RKO (cell line): ENCODE data around the gene CRHBP.
A peak's percentile ranks its signal among the peaks of the same experiment; 100 is the strongest.
"Not testable (repeated sequence)": the region's sequence is repeated elsewhere in the genome, so short reads cannot be mapped to it uniquely, and the experiment has no call there.

Experiments used
- DNase-seq: peaks from one replicate; pipeline ENCODE4 v3.0.0-alpha.2; 2016; ENCODE audit warnings: low spot score

Gene CRHBP

GRCh38 chr5:76958991-76959767, 6.3 kb downstream of the CRHBP start:
- DNase-seq = peak; percentile 58

GRCh38 chr5:76960004-76960625, 7.3 kb downstream of the CRHBP start:
- DNase-seq = no peak

- no peak for DNase-seq
Measured at GRCh38 chr5:76964060-76964459, 11.2 kb downstream of the CRHBP start.

GRCh38 chr5:76971511-76971910, 18.7 kb downstream of the CRHBP start:
- no peak for DNase-seq

- no peak for DNase-seq
Measured at GRCh38 chr5:76972689-76973088, 19.8 kb downstream of the CRHBP start.

GRCh38 chr5:76974785-76975184, 21.9 kb downstream of the CRHBP start:
- DNase-seq = no peak

- no peak for DNase-seq
Measured at GRCh38 chr5:76978869-76979268, 26.0 kb downstream of the CRHBP start.

DNA sequence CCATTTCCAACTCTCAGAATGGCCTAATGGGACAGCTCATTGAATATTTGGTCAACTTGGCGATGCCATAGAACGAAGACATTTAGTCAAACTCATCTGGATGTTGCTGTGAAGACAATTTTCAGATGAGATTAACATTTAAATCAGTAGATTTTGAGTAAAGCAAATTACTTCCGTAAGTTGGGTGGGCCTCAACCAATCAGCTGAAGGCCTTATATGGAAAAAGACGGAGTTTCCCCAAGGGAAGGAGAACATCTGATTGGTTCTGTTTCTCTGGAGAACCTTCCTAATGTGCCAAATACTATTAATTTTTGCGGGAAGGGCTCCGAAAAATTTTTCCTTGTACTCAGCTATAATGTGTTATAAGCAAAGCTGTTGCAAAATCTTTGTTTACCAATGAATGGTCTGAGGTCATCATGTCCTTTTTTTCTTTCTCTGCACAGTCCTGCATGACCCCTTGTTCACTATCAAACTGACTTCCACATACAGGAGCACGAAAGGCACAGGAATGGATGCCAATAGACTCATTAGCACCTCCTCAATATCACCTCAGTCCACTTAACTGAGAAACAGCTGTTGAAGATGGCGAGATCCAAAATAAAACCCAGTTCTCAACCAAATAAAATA, 27.8 kb downstream of the CRHBP start:
- DNase-seq = no peak

GRCh38 chr5:76982450-76982849, 29.6 kb downstream of the CRHBP start:
- DNase-seq = no peak

GRCh38 chr5:76983468-76983867, 30.6 kb downstream of the CRHBP start:
- no peak for DNase-seq

- no peak for DNase-seq
Measured at GRCh38 chr5:76986825-76987526, 34.1 kb downstream of the CRHBP start.

- no peak for DNase-seq
Measured at GRCh38 chr5:76990899-76991459, 38.1 kb downstream of the CRHBP start.

DNA sequence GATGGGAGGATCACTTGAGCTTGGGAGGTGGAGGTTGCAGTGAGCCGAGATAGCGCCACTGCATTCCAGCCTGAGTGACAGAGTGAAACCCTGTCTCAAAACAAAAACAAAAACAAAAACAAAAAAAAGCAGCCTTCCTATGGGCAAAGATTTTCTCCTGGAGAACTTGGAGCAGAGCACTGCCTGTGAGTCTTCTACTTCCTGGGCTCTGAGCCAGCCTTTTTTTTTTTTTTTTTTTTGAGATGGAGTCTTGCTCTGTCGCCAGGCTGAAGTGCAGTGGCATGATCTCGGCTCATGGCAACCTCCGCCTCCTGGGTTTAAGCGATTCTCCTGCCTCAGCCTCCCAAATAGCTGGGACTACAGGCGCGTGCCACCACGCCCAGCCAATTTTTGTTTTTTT, 40.6 kb downstream of the CRHBP start:
- not testable (repeated sequence) for DNase-seq

- no peak for DNase-seq
Measured at GRCh38 chr5:76994337-76994736, 41.5 kb downstream of the CRHBP start.

DNA sequence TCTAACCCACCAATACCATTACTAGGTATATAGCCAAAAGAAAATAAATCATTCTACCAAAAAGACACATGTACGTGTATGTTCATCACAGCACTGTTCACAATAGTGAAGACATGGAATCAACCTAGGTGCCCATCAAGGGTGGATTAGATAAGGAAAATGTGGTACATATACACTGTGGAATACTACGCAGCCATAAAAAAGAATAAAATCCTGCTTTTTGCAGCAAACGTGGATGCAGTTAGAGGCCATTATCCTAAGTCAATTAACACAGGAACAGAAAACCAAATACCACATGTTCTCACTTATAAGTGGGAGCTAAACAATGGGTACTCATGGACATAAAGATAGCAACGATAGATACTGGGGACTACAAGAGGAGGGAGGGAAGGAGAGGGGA, 45.4 kb downstream of the CRHBP start:
- not testable (repeated sequence) for DNase-seq

- DNase-seq = peak; percentile 58
Measured at GRCh38 chr5:76999451-76999850, 46.6 kb downstream of the CRHBP start.

DNA sequence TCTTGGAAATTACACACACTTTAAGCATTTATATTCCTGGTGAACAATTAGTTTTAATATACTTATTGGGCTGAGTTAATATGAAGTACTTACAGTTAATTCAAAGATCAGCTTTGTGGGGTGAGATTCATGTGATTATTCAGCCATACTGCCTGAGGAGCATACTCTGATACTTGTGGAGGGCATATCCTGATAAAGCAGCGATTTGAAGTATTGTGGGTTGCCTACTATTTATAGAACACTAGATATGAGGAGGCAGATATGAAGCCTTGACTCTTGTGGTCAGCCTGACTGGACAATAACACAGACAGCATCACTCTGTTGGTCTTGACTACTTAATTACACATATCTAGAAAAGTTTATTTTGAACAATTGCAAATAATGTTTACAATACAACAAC, 50.4 kb downstream of the CRHBP start:
- no peak for DNase-seq

- no peak for DNase-seq
Measured at GRCh38 chr5:77006124-77006523, 53.3 kb downstream of the CRHBP start.

- no peak for DNase-seq
Measured at GRCh38 chr5:77008413-77008812, 55.6 kb downstream of the CRHBP start.

DNA sequence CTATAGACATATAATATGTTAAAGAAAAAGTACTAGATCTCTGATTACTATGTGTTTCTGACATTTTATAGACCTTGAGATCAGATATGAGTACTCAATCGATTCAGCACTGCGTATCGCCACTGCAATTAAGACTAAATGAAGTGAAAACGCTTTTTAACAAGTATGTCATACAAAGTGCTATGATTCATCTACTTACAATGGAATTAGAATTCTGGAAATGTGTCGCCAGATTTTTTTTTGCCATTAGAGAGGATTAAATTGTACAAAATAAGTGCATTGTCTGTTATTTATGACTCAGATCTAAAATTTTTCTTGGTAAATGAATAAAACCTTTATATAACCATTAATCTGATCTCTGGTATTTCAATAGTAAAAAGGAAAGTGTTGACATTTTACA, 57.4 kb downstream of the CRHBP start:
- DNase-seq = no peak

DNA sequence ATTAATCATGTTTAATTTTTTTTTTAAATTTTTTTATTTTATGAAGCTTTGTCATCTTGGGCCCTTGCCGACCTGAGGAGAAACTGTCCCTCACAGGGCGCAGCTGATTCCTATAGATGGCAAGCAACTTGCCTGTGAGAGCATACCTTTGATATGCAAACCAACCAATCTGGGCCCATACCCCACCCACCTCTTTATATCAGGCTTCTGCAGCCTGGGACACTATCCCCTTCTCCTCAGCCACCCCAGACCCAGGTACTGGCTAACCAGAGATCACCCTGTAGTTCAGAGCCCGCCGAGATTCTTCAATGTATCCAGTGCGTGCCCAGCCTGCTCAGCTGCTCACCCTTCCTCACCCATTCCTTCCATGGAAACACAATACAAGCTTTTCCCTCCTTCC, 58.7 kb downstream of the CRHBP start:
- no peak for DNase-seq

- no peak for DNase-seq
Measured at GRCh38 chr5:77012601-77013000, 59.8 kb downstream of the CRHBP start.
